ENCODE data around the gene APPL2. TPM values are rescaled to one million over a fixed set of nuclear protein-coding genes. Genes with fewer than 3 reads are reported as not detected.

The APPL2 gene
- total RNA-seq, 1 experiment from 2014 or later: 42.2 TPM

DNA sequence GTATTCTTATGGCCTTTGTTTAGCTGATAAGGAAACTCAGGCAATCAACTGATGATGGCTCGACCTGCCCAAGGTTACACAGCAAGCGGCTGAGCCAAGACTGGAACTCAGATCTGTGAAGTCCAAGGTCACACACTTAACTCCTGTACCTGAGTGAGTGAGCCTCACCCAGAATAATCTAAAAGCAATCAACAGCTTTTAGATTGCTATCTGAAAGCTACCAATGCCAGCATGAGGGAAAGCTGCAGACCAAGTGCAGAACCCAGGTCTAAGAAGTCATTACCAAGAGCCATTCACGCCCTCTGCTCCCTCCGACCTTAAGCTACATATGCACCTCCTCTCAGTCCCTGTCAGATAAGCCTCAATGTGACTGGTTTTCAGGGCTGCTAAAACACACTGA is 12.1 kb downstream of the APPL2 start:
- BruUV-seq (replicated peaks): no TSS peak
- no peak for TF ChIP-seq EZH2phosphoT487 (IDR thresholded peaks at IDR 0.05; ENCODE audit: borderline replicate concordance, low read length)
- TF ChIP-seq CTCF (conservative IDR thresholded peaks at IDR 0.05; ENCODE audit: low read depth, low read length): no peak
- TF ChIP-seq EZH2 (IDR thresholded peaks at IDR 0.05; ENCODE audit: low read length, unreplicated experiment): no peak
- ATAC-seq (no peak), DNase-seq (no peak)
- H2AFZ ChIP-seq (ENCODE audit: low read length): no peak overlapping the region
- no peaks in the 10 kb centered on the region for H3K9me3 ChIP-seq (ENCODE audit: low read length)
- intact Hi-C loops (cut with micrococcal nuclease): no loop called here
- H3F3A ChIP-seq (ENCODE audit: low read length, unreplicated experiment): no peaks in the 10 kb centered on the region
- no peak overlapping the region for H3K27ac ChIP-seq (ENCODE audit: low read length)
- H3K9ac ChIP-seq (ENCODE audit: low read length): no peak overlapping the region
- H3K4me1 ChIP-seq (ENCODE audit: insufficient read depth, low read length): peaks cover 40% of the 10 kb centered on the region
- ChIA-PET POLR2A (ENCODE audit: unreplicated experiment) (interaction anchor here (0.6 kb wide), 1 partner anchor 12 kb away, joined by 3 read pairs; the partner anchor contains the start of gene APPL2), CTCF (no interaction called here)
- no peaks in the 10 kb centered on the region for H3K27me3 ChIP-seq (ENCODE audit: low read length)
- H3K4me3 ChIP-seq (ENCODE audit: low read length): no peak overlapping the region
- H4K20me1 ChIP-seq (ENCODE audit: low read length): no peaks in the 10 kb centered on the region
- no peaks in the 10 kb centered on the region for H3K9me2 ChIP-seq (replicated peaks; ENCODE audit: low read length)
- peaks cover 18% of the 10 kb centered on the region for H3K79me2 ChIP-seq (ENCODE audit: low read length)
- H3K4me2 ChIP-seq (ENCODE audit: low read length): no peak overlapping the region
- peaks cover 18% of the 10 kb centered on the region for H3K36me3 ChIP-seq (ENCODE audit: low read depth, low read length)

GRCh38 chr12:105223352-105223845 is 12.6 kb downstream of the APPL2 start:
- ATAC-seq: no peak

More at GRCh38 chr12:105223352-105223845, 12.6 kb downstream of the APPL2 start:
- no peak for TF ChIP-seq EZH2 (IDR thresholded peaks at IDR 0.05; ENCODE audit: low read length, unreplicated experiment)
- TF ChIP-seq CTCF (conservative IDR thresholded peaks at IDR 0.05; ENCODE audit: low read depth, low read length): no peak
- no peak for TF ChIP-seq EZH2phosphoT487 (IDR thresholded peaks at IDR 0.05; ENCODE audit: borderline replicate concordance, low read length)
- Histone ChIP-seq H3K27ac (ENCODE audit: low read length) (no peak overlapping the region), H2AFZ (ENCODE audit: low read length) (no peak overlapping the region), H3K4me3 (ENCODE audit: low read length) (no peak overlapping the region), H4K20me1 (ENCODE audit: low read length) (no peaks in the 10 kb centered on the region), H3K36me3 (ENCODE audit: low read depth, low read length) (peaks cover 13% of the 10 kb centered on the region), H3K4me2 (ENCODE audit: low read length) (no peak overlapping the region), H3K4me1 (ENCODE audit: insufficient read depth, low read length) (peaks cover 35% of the 10 kb centered on the region), H3K9me3 (ENCODE audit: low read length) (no peaks in the 10 kb centered on the region), H3K79me2 (ENCODE audit: low read length) (peaks cover 23% of the 10 kb centered on the region), H3K9ac (ENCODE audit: low read length) (no peak overlapping the region), H3F3A (ENCODE audit: low read length, unreplicated experiment) (no peaks in the 10 kb centered on the region), H3K9me2 (replicated peaks; ENCODE audit: low read length) (no peaks in the 10 kb centered on the region), H3K27me3 (ENCODE audit: low read length) (no peaks in the 10 kb centered on the region)
- POLR2A ChIA-PET (ENCODE audit: unreplicated experiment): no interaction called here
- no TSS peak for BruUV-seq (replicated peaks)
- intact Hi-C loops (cut with micrococcal nuclease): no loop called here
- CTCF ChIA-PET: no interaction called here
- no peak for DNase-seq
